ENCODE data around the gene RRP1B.

GRCh38 chr21:43697758-43698643 lies 38.6 kb downstream of the RRP1B start:
- TF ChIP-seq, protein P1, sequence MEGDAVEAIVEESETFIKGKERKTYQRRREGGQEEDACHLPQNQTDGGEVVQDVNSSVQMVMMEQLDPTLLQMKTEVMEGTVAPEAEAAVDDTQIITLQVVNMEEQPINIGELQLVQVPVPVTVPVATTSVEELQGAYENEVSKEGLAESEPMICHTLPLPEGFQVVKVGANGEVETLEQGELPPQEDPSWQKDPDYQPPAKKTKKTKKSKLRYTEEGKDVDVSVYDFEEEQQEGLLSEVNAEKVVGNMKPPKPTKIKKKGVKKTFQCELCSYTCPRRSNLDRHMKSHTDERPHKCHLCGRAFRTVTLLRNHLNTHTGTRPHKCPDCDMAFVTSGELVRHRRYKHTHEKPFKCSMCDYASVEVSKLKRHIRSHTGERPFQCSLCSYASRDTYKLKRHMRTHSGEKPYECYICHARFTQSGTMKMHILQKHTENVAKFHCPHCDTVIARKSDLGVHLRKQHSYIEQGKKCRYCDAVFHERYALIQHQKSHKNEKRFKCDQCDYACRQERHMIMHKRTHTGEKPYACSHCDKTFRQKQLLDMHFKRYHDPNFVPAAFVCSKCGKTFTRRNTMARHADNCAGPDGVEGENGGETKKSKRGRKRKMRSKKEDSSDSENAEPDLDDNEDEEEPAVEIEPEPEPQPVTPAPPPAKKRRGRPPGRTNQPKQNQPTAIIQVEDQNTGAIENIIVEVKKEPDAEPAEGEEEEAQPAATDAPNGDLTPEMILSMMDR (IDR thresholded peaks at IDR 0.05; ENCODE audit: low read depth, low read length, missing input control), result no peak
- TF ChIP-seq REST (IDR thresholded peaks at IDR 0.05) (no peak), RAD21 (IDR thresholded peaks at IDR 0.05) (no peak), MAX (IDR thresholded peaks at IDR 0.05) (no peak), SP1 (IDR thresholded peaks at IDR 0.05) (no peak), FOXA1 (IDR thresholded peaks at IDR 0.05) (no peak), NR2F2 (IDR thresholded peaks at IDR 0.05) (no peak), GABPA (IDR thresholded peaks at IDR 0.05 in 1 of 2, conservative IDR thresholded peaks at IDR 0.05 in 1 of 2) (no peak), EGR1 (IDR thresholded peaks at IDR 0.05; ENCODE audit: low read depth in 2 of 2) (no peak), JUND (IDR thresholded peaks at IDR 0.05) (no peak)
- TF ChIP-seq, protein P2, sequence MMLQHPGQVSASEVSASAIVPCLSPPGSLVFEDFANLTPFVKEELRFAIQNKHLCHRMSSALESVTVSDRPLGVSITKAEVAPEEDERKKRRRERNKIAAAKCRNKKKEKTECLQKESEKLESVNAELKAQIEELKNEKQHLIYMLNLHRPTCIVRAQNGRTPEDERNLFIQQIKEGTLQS (IDR thresholded peaks at IDR 0.05), result no peak

Data from liver (tissue), 3 donors.